ENCODE data around the gene PTPRM. TPM values are rescaled to one million over a fixed set of nuclear protein-coding genes. Genes with fewer than 3 reads are reported as not detected.

PTPRM gene
- total and polyA plus RNA-seq, 2 of the 4 experiments (the other 2 are of a cell fraction) = 28.3 to 51.2 TPM

- peaks cover 5% of the 10 kb centered on the region for H3K27me3 ChIP-seq (ENCODE audit: control insufficient read depth, insufficient read depth, low read length)
- no peak overlapping the region for H3K56ac ChIP-seq (ENCODE audit: extremely low read depth, insufficient read depth, low read length)
- H2AK9ac ChIP-seq (replicated peaks; ENCODE audit: low read depth, low read length, poor library complexity) = no peak overlapping the region
- H2AK5ac ChIP-seq (ENCODE audit: low read depth, low read length) = no peak overlapping the region
- H4K91ac ChIP-seq (ENCODE audit: insufficient read depth, low read depth, low read length) = no peak overlapping the region
- no peak overlapping the region for H3K14ac ChIP-seq (replicated peaks; ENCODE audit: low read depth, low read length)
- DNase-seq (no peak), ATAC-seq (ENCODE audit: low read depth) (no peak; the same call in 1 of the 2 replicates)
- H4K5ac ChIP-seq (ENCODE audit: low read depth, low read length) = no peak overlapping the region
- no peak overlapping the region for H3K27ac ChIP-seq (ENCODE audit: insufficient read depth, low read length)
- H3K9me1 ChIP-seq (ENCODE audit: insufficient read depth, low read length) = no peaks in the 10 kb centered on the region
- no peak overlapping the region for H2AFZ ChIP-seq (replicated peaks; ENCODE audit: low read length, poor library complexity)
- no peak overlapping the region for H2BK5ac ChIP-seq (ENCODE audit: low read depth, low read length, poor library complexity, severe bottlenecking)
- ChIA-PET POLR2A (ENCODE audit: unreplicated experiment) (no interaction called here), CTCF (no interaction called here)
- H3K18ac ChIP-seq (ENCODE audit: low read depth, low read length) = no peak overlapping the region
- no peak overlapping the region for H2BK15ac ChIP-seq (ENCODE audit: low read depth, low read length)
- WGBS, 2 experiments (ENCODE audit: extremely low coverage in 2 of 2, insufficient read length in 1 of 2) = no CpG with 5 or more reads among the region's 2 CpGs
- BruUV-seq (replicated peaks) = no TSS peak
- intact Hi-C loops (cut with micrococcal nuclease) (no loop called here), in situ Hi-C loops (cut with MboI; ENCODE audit: low sequenced_read_pairs) (no loop called here), dilution Hi-C loops (cut with HindIII; ENCODE audit: low sequenced_read_pairs, unreplicated experiment) (no loop called here)
- H3K79me1 ChIP-seq (ENCODE audit: low read depth in 1 of 2, low read length in 2 of 2) = no peaks in the 10 kb centered on the region
- no peak overlapping the region for H3K4me3 ChIP-seq (ENCODE audit: insufficient read depth, low read depth, low read length)
- H4K8ac ChIP-seq (ENCODE audit: low read depth in 2 of 2, low read length in 2 of 2) = no peak overlapping the region
- H3K23ac ChIP-seq (ENCODE audit: low read depth, low read length) = no peak overlapping the region
- no peak overlapping the region for H2BK120ac ChIP-seq (ENCODE audit: low read depth, low read length)
- H3K9me3 ChIP-seq (ENCODE audit: control insufficient read depth, insufficient read depth, low read length) = no peaks in the 10 kb centered on the region
- no peaks in the 10 kb centered on the region for H4K20me1 ChIP-seq (ENCODE audit: insufficient read depth, low read length)
- H3K4me2 ChIP-seq (ENCODE audit: low read depth, low read length) = no peak overlapping the region
- no peak overlapping the region for H3K4ac ChIP-seq (ENCODE audit: low read depth, low read length)
- H3K4me1 ChIP-seq (ENCODE audit: control insufficient read depth, insufficient read depth, low read length) = no peaks in the 10 kb centered on the region
- H3K36me3 ChIP-seq (ENCODE audit: control insufficient read depth, insufficient read depth, low read length) = no peaks in the 10 kb centered on the region
- H2BK20ac ChIP-seq (ENCODE audit: low read depth, low read length) = no peak overlapping the region
- TF ChIP-seq MAZ (IDR thresholded peaks at IDR 0.05; ENCODE audit: borderline replicate concordance, low read depth, low read length) (no peak), POLR2A (IDR thresholded peaks at IDR 0.05; ENCODE audit: low read depth, low read length) (no peak), SMC3 (IDR thresholded peaks at IDR 0.05; ENCODE audit: low read depth, low read length) (no peak), CHD1 (IDR thresholded peaks at IDR 0.05; ENCODE audit: low read depth, low read length) (no peak), FOS (IDR thresholded peaks at IDR 0.05; ENCODE audit: low read depth, low read length) (no peak), BHLHE40 (IDR thresholded peaks at IDR 0.05; ENCODE audit: low read depth, low read length) (no peak), MAFK (IDR thresholded peaks at IDR 0.05; ENCODE audit: low read depth, low read length) (no peak), RFX5 (IDR thresholded peaks at IDR 0.05; ENCODE audit: low read depth, low read length) (no peak), USF2 (IDR thresholded peaks at IDR 0.05; ENCODE audit: low read depth, low read length) (no peak), MXI1 (IDR thresholded peaks at IDR 0.05; ENCODE audit: borderline replicate concordance, low read depth, low read length) (no peak), NFE2L2 (IDR thresholded peaks at IDR 0.05; ENCODE audit: low read depth, low read length) (no peak), RCOR1 (IDR thresholded peaks at IDR 0.05; ENCODE audit: insufficient replicate concordance, low read length) (no peak), CEBPB (IDR thresholded peaks at IDR 0.05; ENCODE audit: low read depth, low read length) (no peak), RAD21 (IDR thresholded peaks at IDR 0.05; ENCODE audit: low read length) (no peak)
- TF ChIP-seq, protein P1, sequence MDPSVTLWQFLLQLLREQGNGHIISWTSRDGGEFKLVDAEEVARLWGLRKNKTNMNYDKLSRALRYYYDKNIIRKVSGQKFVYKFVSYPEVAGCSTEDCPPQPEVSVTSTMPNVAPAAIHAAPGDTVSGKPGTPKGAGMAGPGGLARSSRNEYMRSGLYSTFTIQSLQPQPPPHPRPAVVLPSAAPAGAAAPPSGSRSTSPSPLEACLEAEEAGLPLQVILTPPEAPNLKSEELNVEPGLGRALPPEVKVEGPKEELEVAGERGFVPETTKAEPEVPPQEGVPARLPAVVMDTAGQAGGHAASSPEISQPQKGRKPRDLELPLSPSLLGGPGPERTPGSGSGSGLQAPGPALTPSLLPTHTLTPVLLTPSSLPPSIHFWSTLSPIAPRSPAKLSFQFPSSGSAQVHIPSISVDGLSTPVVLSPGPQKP (IDR thresholded peaks at IDR 0.05; ENCODE audit: borderline replicate concordance, low read depth, low read length) = no peak
- TF ChIP-seq, protein P2, sequence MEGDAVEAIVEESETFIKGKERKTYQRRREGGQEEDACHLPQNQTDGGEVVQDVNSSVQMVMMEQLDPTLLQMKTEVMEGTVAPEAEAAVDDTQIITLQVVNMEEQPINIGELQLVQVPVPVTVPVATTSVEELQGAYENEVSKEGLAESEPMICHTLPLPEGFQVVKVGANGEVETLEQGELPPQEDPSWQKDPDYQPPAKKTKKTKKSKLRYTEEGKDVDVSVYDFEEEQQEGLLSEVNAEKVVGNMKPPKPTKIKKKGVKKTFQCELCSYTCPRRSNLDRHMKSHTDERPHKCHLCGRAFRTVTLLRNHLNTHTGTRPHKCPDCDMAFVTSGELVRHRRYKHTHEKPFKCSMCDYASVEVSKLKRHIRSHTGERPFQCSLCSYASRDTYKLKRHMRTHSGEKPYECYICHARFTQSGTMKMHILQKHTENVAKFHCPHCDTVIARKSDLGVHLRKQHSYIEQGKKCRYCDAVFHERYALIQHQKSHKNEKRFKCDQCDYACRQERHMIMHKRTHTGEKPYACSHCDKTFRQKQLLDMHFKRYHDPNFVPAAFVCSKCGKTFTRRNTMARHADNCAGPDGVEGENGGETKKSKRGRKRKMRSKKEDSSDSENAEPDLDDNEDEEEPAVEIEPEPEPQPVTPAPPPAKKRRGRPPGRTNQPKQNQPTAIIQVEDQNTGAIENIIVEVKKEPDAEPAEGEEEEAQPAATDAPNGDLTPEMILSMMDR (conservative IDR thresholded peaks at IDR 0.05; ENCODE audit: low read depth, low read length) = no peak
- H3K9ac ChIP-seq (ENCODE audit: low read depth, low read length) = no peak overlapping the region
Measured at GRCh38 chr18:7524786-7525185, 42.3 kb upstream of the PTPRM start.
